GM12875 (cell line): ENCODE results near the gene UBTD2.

Experiments used
- H3K4me3 ChIP-seq: one replicate; pipeline ENCODE4 v1.5.1; 2011; ENCODE audit warnings: low read depth, low read length, control low read depth
- CTCF ChIP-seq: IDR thresholded peaks from 2 replicates; pipeline ENCODE4 v1.5.1; 2011; ENCODE audit warnings: low read depth, mild to moderate bottlenecking, control low read depth, inconsistent platforms, low read length, moderate library complexity, borderline replicate concordance; ENCODE audit not compliant: insufficient read depth

Gene UBTD2

GRCh38 chr5:172172912-172173563, 110.5 kb downstream of the UBTD2 start:
- no peak for TF ChIP-seq CTCF
- no peak overlapping the region for H3K4me3 ChIP-seq

GRCh38 chr5:172171118-172171517, 112.4 kb downstream of the UBTD2 start:
- H3K4me3 ChIP-seq, result no peak overlapping the region
- TF ChIP-seq CTCF, result no peak

- no peak overlapping the region for H3K4me3 ChIP-seq
- TF ChIP-seq CTCF, result no peak
These were observed 113.3 kb downstream of the UBTD2 start for GRCh38 chr5:172170251-172170701.

DNA sequence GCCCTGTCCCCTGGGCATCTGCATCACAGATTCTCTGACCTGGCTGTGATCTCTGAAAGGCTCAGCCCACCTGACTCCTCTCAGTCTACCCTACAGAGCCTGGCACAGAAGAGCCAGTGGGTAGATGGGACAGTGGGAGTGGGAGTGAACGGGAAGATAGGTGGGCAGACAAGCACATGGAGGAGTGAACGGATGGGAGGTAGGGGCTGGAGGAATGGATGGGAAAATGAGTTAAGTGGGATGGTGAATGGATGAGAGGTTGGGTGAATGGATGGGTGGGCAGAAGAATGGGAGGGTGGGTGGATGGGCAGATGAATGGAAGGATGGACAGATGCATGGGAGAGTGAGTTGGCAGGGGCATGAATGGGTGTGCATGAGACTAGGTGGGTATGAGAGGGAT, 114.3 kb downstream of the UBTD2 start:
- TF ChIP-seq CTCF, result no peak
- no peak overlapping the region for H3K4me3 ChIP-seq

- no peak for TF ChIP-seq CTCF
- H3K4me3 ChIP-seq, result no peak overlapping the region
These were observed 115.3 kb downstream of the UBTD2 start for GRCh38 chr5:172168311-172168710.

GRCh38 chr5:172167895-172168294, 115.7 kb downstream of the UBTD2 start:
- no peak overlapping the region for H3K4me3 ChIP-seq

More at GRCh38 chr5:172167895-172168294, 115.7 kb downstream of the UBTD2 start:
- TF ChIP-seq CTCF, result no peak
